ENCODE results near the gene OPCML. TPM values are rescaled to one million over a fixed set of nuclear protein-coding genes. Genes with fewer than 3 reads are reported as not detected.

Gene OPCML
- total RNA-seq, 1 experiment from 2014 or later = 0.07 TPM

DNA sequence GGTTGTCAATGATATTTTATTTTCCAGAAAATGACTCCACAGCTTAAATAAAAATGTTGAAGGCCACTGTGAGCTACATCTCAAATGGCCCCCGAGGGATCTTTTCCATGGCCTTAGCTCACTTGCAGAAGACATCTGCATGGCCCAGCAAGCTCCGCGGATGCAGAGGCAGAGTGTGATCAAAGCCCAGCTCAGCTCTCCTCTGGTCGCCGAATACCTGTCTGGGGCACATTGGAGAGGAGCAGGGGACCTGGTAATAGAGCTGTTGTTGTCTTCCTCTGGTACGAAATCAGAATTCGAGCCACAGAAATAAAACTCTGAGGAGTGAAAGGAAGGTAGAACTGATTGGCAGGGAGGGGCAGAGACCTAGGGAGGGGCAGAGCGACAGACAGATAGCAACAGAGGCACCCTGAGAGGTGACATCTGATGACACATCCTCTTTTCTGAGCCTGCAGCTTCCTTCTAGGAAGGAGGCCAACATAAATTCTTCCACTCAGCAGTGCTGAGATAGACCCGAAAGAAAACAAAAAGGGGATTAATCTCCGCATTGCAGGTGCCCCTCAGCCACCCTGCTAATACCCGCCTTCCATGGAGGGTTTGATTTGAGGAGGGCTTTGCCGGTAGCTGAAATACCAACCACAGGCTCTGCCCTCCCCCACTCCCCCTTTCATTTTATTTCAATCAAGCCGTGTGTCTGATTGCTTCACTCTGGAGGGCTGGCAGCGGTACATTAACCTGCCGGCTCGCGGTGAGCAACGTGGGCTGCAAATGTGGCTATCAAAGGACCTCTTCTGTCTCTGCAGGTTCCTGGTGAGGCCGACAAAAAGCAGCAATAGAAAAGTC lies 759.4 kb downstream of the OPCML start:
- DNase-seq (ENCODE audit: low read depth) = no peak
- in situ Hi-C loops (cut with HindIII; ENCODE audit: low pct_unique_long_range_greater_than_20kb, low sequenced_read_pairs) = no loop called here

- in situ Hi-C loops (cut with HindIII; ENCODE audit: low pct_unique_long_range_greater_than_20kb, low sequenced_read_pairs) = no loop called here
- DNase-seq (ENCODE audit: low read depth) = no peak
Observed at GRCh38 chr11:132771746-132772145, 760.6 kb downstream of the OPCML start.

DNA sequence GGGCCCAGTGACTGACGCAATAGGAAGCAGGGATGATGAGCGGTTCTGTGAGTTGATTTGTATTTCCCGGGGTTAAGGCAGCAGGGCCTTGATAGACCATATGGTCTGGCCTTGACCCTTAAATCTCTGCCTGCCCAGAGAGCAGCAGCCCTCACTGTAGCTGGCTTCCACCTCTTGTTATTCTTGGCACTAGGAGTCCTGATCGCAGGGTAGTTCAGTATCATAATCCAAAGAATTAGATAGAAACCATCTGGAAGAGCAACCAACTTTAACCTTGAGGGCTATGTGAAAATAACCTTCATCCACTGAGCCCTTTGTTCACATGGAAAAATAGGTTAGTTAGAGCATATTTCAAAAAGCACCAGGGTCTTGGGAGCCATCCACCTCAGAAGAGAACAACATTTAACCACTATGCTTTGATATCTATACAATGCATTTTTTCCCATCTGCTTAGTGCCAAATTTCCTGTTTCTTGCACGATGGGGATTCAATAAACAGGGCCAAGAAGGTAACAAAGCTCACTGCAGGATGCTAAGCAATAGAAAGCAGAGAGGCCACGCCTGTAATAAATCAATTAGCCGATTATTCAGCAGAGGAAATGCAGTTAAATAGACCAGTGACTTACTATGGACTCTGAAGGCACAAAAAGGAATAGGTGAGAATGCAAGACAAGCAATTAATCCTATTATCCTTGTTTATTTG lies 761.3 kb downstream of the OPCML start:
- in situ Hi-C loops (cut with HindIII; ENCODE audit: low pct_unique_long_range_greater_than_20kb, low sequenced_read_pairs) = no loop called here
- no peak for DNase-seq (ENCODE audit: low read depth)

DNA sequence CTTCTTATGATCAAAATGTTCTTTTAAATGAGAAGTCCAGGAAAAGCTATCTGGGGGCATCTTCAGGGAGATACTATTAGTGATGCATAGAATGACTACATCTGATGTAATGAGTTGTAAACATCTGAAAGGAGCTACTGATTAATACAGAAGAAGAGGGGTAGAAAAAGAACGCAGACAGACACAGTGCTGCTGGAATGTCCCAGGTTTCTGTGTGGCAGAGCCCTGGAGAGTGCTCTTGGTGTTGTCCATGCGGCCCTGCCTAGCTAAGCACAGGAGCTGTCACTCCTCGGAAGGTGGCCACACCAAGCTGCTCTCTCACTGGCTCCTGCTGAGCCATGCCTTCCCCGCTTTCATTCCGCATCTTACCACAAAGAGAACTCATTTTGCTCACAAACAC lies 768.8 kb downstream of the OPCML start:
- DNase-seq (ENCODE audit: low read depth) = no peak
- in situ Hi-C loops (cut with HindIII; ENCODE audit: low pct_unique_long_range_greater_than_20kb, low sequenced_read_pairs) = no loop called here

DNA sequence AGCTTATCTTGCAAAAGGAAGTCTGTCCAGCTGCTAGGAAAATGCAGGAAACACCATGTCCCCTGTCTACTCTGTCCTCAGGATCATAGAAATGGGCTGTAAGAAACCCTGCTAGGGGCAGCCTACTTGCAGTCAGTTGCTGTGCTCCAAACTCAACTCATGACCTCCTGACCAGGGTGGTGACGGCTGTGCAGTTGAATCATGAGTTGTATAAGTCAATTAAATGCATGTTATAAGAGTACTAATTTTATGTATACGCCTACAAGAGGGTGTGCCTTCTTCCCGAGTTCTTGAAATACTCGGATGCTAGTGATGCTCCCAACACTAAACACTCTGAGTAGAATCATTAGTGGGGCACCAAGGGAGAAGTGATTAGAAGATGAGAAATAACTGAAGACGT lies 776.4 kb downstream of the OPCML start:
- DNase-seq (ENCODE audit: low read depth) = no peak
- in situ Hi-C loops (cut with HindIII; ENCODE audit: low pct_unique_long_range_greater_than_20kb, low sequenced_read_pairs) = no loop called here

- DNase-seq (ENCODE audit: low read depth) = no peak
- in situ Hi-C loops (cut with HindIII; ENCODE audit: low pct_unique_long_range_greater_than_20kb, low sequenced_read_pairs) = no loop called here
Observed at GRCh38 chr11:132751516-132752250, 780.6 kb downstream of the OPCML start.

DNA sequence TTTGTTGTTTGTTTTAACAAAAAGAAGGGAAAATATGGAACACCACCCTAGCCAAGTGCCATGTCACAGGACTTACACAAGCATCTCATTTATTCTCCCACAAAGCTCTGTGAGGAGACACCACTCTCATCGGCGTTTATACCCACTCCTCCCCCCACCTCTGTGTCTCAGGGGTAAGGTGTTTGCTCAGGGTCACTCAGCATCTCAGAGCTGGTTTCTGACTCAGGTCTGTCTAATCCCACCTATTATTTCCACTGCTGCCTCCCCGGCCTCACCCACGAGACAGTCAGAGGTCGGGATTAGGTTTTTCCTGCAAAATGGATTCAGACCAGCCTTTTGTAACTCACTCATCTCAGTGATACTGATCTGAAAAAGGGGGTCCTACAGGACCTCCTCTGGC lies 786.0 kb downstream of the OPCML start:
- DNase-seq (ENCODE audit: low read depth) = no peak
- in situ Hi-C loops (cut with HindIII; ENCODE audit: low pct_unique_long_range_greater_than_20kb, low sequenced_read_pairs) = no loop called here

DNA sequence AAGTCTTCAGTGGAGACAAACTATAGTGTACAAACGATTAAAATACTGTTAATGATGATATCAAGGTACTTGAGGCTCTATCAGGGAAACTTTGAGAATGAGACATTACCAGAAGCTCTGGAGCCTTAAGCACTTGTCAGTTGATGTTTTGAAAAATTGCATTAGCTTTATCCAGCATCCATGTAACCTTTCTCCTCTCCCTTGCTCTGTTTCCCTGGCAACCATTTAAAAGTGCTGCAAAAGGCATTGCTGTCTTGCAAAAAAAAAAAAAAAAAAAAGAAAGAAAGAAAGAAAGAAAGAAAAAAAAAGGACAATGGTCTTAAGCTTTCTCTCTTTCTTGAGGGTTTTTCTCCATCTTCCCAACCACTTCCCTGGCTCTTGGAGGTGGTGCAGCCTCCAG lies 787.0 kb downstream of the OPCML start:
- in situ Hi-C loops (cut with HindIII; ENCODE audit: low pct_unique_long_range_greater_than_20kb, low sequenced_read_pairs) = no loop called here

GRCh38 chr11:132744771-132745170 lies 787.5 kb downstream of the OPCML start:
- no peak for DNase-seq (ENCODE audit: low read depth)
- in situ Hi-C loops (cut with HindIII; ENCODE audit: low pct_unique_long_range_greater_than_20kb, low sequenced_read_pairs) = no loop called here

More for the DNA sequence above, 787.0 kb downstream of the OPCML start:
- DNase-seq (ENCODE audit: low read depth) = no peak

DNA sequence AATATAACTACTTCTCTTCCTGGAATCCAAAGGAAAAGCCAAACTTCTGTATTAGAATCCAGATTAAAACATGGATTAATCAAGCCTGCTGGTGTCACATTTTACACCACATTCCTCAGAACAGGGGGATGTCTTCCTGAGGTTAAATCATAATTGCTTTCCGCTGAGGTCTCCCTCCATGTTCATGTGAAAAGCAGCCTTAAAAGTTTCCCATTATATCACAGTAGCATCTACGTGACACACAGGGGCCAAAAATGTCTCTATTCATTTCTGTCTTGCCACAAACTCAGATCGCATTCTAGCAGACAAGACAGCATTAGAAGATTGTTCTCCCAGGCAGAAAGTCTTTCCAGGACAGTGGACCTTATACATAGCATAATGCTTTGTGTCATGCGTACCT lies 788.7 kb downstream of the OPCML start:
- in situ Hi-C loops (cut with HindIII; ENCODE audit: low pct_unique_long_range_greater_than_20kb, low sequenced_read_pairs) = no loop called here
- no peak for DNase-seq (ENCODE audit: low read depth)

- in situ Hi-C loops (cut with HindIII; ENCODE audit: low pct_unique_long_range_greater_than_20kb, low sequenced_read_pairs) = no loop called here
- DNase-seq (ENCODE audit: low read depth) = no peak
Observed at GRCh38 chr11:132742929-132743328, 789.4 kb downstream of the OPCML start.

GRCh38 chr11:132734217-132734616 lies 798.1 kb downstream of the OPCML start:
- in situ Hi-C loops (cut with HindIII; ENCODE audit: low pct_unique_long_range_greater_than_20kb, low sequenced_read_pairs) = no loop called here
- peak; percentile 8 for DNase-seq (ENCODE audit: low read depth)

GRCh38 chr11:132728026-132728425 lies 804.3 kb downstream of the OPCML start:
- in situ Hi-C loops (cut with HindIII; ENCODE audit: low pct_unique_long_range_greater_than_20kb, low sequenced_read_pairs) = no loop called here
- DNase-seq (ENCODE audit: low read depth) = no peak

GRCh38 chr11:132721526-132721925 lies 810.8 kb downstream of the OPCML start:
- in situ Hi-C loops (cut with HindIII; ENCODE audit: low pct_unique_long_range_greater_than_20kb, low sequenced_read_pairs) = no loop called here
- no peak for DNase-seq (ENCODE audit: low read depth)

DNA sequence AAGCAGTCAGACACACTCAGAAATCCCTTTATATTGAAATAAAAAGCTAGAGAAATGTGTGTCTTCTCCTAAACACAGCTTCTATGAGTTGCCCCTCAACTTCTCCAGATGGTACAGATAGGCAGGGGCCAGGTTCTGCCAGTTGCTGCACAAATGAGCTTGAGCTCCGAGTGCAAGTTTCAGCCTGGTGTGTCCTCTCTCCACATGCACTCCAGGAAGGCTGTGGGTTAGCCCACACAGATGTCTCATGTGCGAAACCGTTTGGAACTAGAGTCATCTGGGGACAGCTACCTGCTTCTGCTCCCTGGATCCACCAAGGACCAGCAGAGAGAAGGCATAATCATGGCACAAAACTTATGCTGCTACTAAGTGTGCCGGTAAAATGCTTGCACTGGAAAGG lies 812.6 kb downstream of the OPCML start:
- DNase-seq (ENCODE audit: low read depth) = no peak
- in situ Hi-C loops (cut with HindIII; ENCODE audit: low pct_unique_long_range_greater_than_20kb, low sequenced_read_pairs) = no loop called here

DNA sequence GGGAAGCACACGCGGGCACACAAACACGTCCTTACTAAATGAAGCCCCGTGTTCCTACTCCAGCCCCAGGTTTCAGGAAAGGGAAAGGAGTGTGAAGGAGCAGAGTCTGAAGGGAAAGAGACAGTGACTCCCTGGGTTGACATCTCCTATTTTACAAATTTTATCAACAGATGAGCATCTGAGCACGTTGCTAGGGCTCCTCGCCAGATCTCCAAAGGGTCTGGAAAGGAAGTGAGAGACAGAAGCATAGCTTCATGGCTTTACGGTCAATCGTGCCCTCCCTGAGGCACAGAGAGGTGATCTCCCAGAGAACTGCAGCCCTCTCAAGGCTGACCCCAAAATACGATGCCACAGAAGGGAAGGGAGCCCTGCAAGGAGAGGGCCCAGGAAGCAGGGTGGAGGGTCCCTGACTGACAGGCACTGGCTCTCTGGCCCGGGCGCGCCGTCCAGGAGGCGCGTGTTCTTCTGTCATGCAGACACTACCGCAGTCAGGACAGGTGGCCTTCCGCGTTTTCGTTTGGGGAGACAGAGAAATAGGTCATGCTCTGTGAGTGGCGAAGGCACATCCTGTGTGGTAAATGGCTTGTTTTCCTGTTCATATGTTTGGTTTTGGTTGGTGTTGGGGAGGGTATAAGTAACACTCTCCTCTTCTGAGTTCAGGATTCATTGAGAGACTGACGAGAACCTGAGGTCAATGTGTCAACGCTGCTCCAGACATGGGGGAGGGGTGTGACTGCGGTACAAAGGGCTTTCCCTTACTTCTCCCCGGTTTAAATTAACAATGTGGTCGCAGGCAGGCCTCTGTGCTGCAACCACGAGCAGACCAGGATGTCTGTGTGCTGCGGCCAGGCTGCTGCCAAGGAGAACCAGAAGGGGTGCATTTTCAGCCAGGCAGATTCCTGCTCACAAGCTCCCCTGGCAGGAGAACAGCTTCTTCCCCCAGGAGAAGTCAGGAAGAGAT lies 813.3 kb downstream of the OPCML start:
- no peak for DNase-seq (ENCODE audit: low read depth)
- in situ Hi-C loops (cut with HindIII; ENCODE audit: low pct_unique_long_range_greater_than_20kb, low sequenced_read_pairs) = no loop called here

GRCh38 chr11:132717824-132718223 lies 814.5 kb downstream of the OPCML start:
- DNase-seq (ENCODE audit: low read depth) = no peak
- in situ Hi-C loops (cut with HindIII; ENCODE audit: low pct_unique_long_range_greater_than_20kb, low sequenced_read_pairs) = no loop called here

- in situ Hi-C loops (cut with HindIII; ENCODE audit: low pct_unique_long_range_greater_than_20kb, low sequenced_read_pairs) = no loop called here
- no peak for DNase-seq (ENCODE audit: low read depth)
Observed at GRCh38 chr11:132716037-132716436, 816.3 kb downstream of the OPCML start.
